GM12878 (cell line): ENCODE results near the gene SNCA. TPM values are rescaled to one million over a fixed set of nuclear protein-coding genes. Genes with fewer than 3 reads are reported as not detected.
A peak's percentile ranks its signal among the peaks of the same experiment; 100 is the strongest.

Experiments
- ATAC-seq: fragments of 200-7000 bp; cut with Tn5 transposase; 3 replicates; pipeline ENCODE4 v1.9.1; 2020; ENCODE audit warnings: mild to moderate bottlenecking, moderate library complexity
- BruUV-seq: library from RNA; stranded (reverse); fragments of 400-500 nt; replicated peaks from 2 replicates; lab custom pipeline; 2021; lab: Mats Ljungman, UMichigan
- CTCF ChIA-PET: fragments of 300-600 bp; sonication (Branson Sonifier 250); formaldehyde crosslinking; extraction: SDS; loops from one replicate; lab custom pipeline; 2021; ENCODE audit warnings: inconsistent platforms; lab: Yijun Ruan, JAX
- POLR2A ChIA-PET: fragments of 350-600 bp; formaldehyde crosslinking; extraction: SDS; loops from one replicate; lab custom pipeline; 2021; ENCODE audit warnings: inconsistent platforms; lab: Charles Lee
- RAD21 ChIA-PET: fragments of 300-600 bp; sonication (Branson Sonifier 250); formaldehyde crosslinking; loops from one replicate; lab custom pipeline; 2023; ENCODE audit warnings: antibody characterized with exemption; ENCODE audit not compliant: unreplicated experiment; lab: Charles Lee
- SMC1A ChIA-PET: fragments of 300-600 bp; sonication (Branson Sonifier 250); formaldehyde crosslinking; loops from one replicate; lab custom pipeline; 2023; ENCODE audit not compliant: unreplicated experiment, uncharacterized antibody; lab: Charles Lee
- DNase-seq: peaks from one replicate; pipeline ENCODE4 v3.0.0-alpha.2; 2011; ENCODE audit warnings: low read depth, low spot score
- FAIRE-seq: peaks from 3 replicates; lab custom pipeline; 2011; peaks lifted over from hg19 to GRCh38; lab: Jason Lieb, UNC
- H2AFZ ChIP-seq: 2 replicates; pipeline ENCODE4 v1.6.0; 2011; ENCODE audit warnings: low read depth, low read length, control low read depth; ENCODE audit not compliant: control insufficient read depth
- H3K27ac ChIP-seq: 2 replicates; pipeline ENCODE4 v1.5.1; 2011; ENCODE audit warnings: control low read depth; ENCODE audit not compliant: control insufficient read depth, insufficient read depth
- H3K27me3 ChIP-seq, 2 experiments: replicated peaks in 1 of 2; 2 replicates each; pipeline versions ENCODE4 v1.6.0 to v1.6.1; 2011; ENCODE audit warnings: low read length in 1 of 2; ENCODE audit not compliant: control insufficient read depth in 2 of 2, insufficient read depth in 2 of 2
- H3K36me3 ChIP-seq, 2 experiments: 2 replicates each; pipeline ENCODE4 v1.5.1; 2011; ENCODE audit warnings: low read length in 1 of 2; ENCODE audit not compliant: control insufficient read depth in 2 of 2, insufficient read depth in 2 of 2
- H3K4me1 ChIP-seq: 2 replicates; pipeline ENCODE4 v1.6.1; 2011; ENCODE audit warnings: mild to moderate bottlenecking, low read length, moderate library complexity, mixed read lengths; ENCODE audit not compliant: control insufficient read depth, insufficient read depth
- H3K4me2 ChIP-seq: 2 replicates; pipeline ENCODE4 v1.6.0; 2011; ENCODE audit warnings: control low read depth; ENCODE audit not compliant: control insufficient read depth, insufficient read depth
- H3K4me3 ChIP-seq: fragments of 200-600 bp; sonication (generic); 2 replicates; pipeline ENCODE4 v1.5.1; 2016
- H3K79me2 ChIP-seq: 2 replicates; pipeline ENCODE4 v1.6.0; 2011; ENCODE audit warnings: low read length; ENCODE audit not compliant: control insufficient read depth, insufficient read depth
- H3K9ac ChIP-seq: 2 replicates; pipeline ENCODE4 v1.8.0; 2011; ENCODE audit warnings: low read length, control low read depth, mixed read lengths; ENCODE audit not compliant: control insufficient read depth, insufficient read depth
- H3K9me3 ChIP-seq: replicated peaks from 3 replicates; pipeline ENCODE4 v1.5.1; 2011; ENCODE audit warnings: mild to moderate bottlenecking, low read length; ENCODE audit not compliant: control insufficient read depth, insufficient read depth
- H4K20me1 ChIP-seq: 2 replicates; pipeline ENCODE4 v1.6.0; 2011; ENCODE audit not compliant: control insufficient read depth, insufficient read depth
- BMI1 ChIP-seq: fragments of 450-650 bp; IDR thresholded peaks from 2 replicates; pipeline ENCODE4 v1.6.1; 2016; ENCODE audit warnings: mild to moderate bottlenecking, moderate library complexity, borderline replicate concordance
- RFX5 ChIP-seq: IDR thresholded peaks from 2 replicates; pipeline ENCODE4 v1.6.1; 2011; ENCODE audit warnings: low read depth, low read length, improper control_type of control experiment
- SRF ChIP-seq, 2 experiments: IDR thresholded peaks; 2 replicates each; pipeline ENCODE4 v1.6.1; 2011; ENCODE audit warnings: low read depth in 2 of 2, low read length in 2 of 2, mild to moderate bottlenecking in 1 of 2, moderate library complexity in 1 of 2
- SUPT20H ChIP-seq: IDR thresholded peaks from 2 replicates; pipeline ENCODE4 v1.6.1; 2011; ENCODE audit warnings: low read depth, mild to moderate bottlenecking, low read length, moderate library complexity, borderline replicate concordance; ENCODE audit not compliant: control insufficient read depth
- TCF12 ChIP-seq: IDR thresholded peaks from 2 replicates; pipeline ENCODE4 v1.6.1; 2011; ENCODE audit warnings: low read depth, mild to moderate bottlenecking, low read length
- ZNF384 ChIP-seq: IDR thresholded peaks from 2 replicates; pipeline ENCODE4 v1.6.1; 2012; ENCODE audit warnings: low read depth, mild to moderate bottlenecking, low read length, improper control_type of control experiment, borderline replicate concordance
- WGBS: methylation state at CpG from one replicate; pipeline ENCODE4 v1.1.6; 2016; ENCODE audit warnings: low lambda C conversion rate; ENCODE audit not compliant: insufficient replicate concordance, insufficient coverage; ENCODE audit errors: missing lambda C conversion rate; 5-methylcytosine and 5-hydroxymethylcytosine counted together
- in situ Hi-C: fragments of 300-500 bp; cut with MboI; formaldehyde crosslinking; loops from 9 replicates; pipeline ENCODE4 v1.14.3; 2018; ENCODE audit warnings: mixed read lengths
- intact Hi-C: fragments of 100-400 bp; cut with micrococcal nuclease; formaldehyde crosslinking; loops from one replicate; pipeline ENCODE4 v1.14.2; 2022; ENCODE audit not compliant: unreplicated experiment
- polyA plus RNA-seq, 11 experiments: library from polyadenylated mRNA; depleted of rRNA in 4 of 11; unstranded in 6 of 11; stranded (reverse) in 5 of 11; fragments of >200 nt; fragmentation: Nextera tagmentation in 4 of 11; fragmentation: Illumina TruSeq in 1 of 11; extraction: Ambion mirVana in 4 of 11; extraction: Trizol in 1 of 11; gene quantifications; 1 replicate in 1 of 11; 2 replicates in 10 of 11; pipeline versions ENCODE4 v1.2.1 to v1.2.3, GENCODE V29; 2011 to 2016; ENCODE audit warnings: inconsistent platforms in 2 of 11, missing spikeins in 2 of 11, low read depth in 1 of 11
- total RNA-seq, 4 experiments: library from RNA; depleted of rRNA in 3 of 4; stranded (reverse); fragments of >200 nt in 3 of 4; fragmentation: Illumina TruSeq in 1 of 4; extraction: Trizol in 1 of 4; gene quantifications; 2 replicates each; pipeline versions ENCODE4 v1.2.1 to v1.2.3, GENCODE V29; 2013 to 2021
- TF ChIP-seq, protein P1 (sequence below): IDR thresholded peaks from 2 replicates; pipeline ENCODE4 v1.6.1; 2012; ENCODE audit warnings: low read length, inconsistent platforms
- TF ChIP-seq, protein P2 (sequence below): fragments of 450-650 bp; IDR thresholded peaks from 2 replicates; pipeline ENCODE4 v1.6.1; 2017; ENCODE audit warnings: borderline replicate concordance
- TF ChIP-seq, protein P3 (sequence below): fragments of 450-650 bp; formaldehyde crosslinking; IDR thresholded peaks from 2 replicates; pipeline ENCODE4 v1.4.0; 2022; ENCODE audit warnings: mild to moderate bottlenecking, moderate library complexity

Gene SNCA
- total and polyA plus RNA-seq, 10 of the 15 experiments (the other 5 are each of a cell fraction or from before 2014, with no cell fraction given): 0.22 TPM; not detected in 9

DNA sequence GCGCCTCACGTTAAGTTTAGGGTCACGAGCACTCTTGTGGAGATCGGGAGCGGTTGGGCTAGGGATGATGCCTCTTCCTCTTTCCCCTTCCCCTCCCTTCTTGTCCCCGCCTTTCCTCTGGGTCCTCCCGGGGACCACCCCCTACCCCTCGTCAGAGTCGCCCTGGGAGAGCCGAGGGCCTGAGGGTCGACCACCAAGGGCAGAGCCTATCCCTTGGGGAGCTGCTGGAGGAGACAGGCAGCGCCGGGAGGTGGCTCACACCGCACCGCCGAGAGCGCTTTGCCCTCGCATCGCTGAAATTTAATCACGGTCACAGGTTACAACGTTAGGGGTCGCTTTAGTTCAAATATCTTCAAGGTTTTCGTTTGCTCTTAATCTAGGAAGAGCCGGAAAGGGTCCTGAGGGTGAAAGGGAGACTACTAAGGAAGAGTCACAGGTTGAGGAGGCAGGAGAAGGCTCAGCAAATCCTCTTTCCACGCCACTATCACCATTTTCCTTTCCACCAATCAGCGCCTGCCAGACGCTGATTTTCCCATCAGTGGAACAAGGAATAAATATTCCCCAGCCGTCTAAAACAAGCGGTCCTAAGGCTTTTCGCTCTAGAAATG lies 528 bp upstream of the SNCA start:
- TF ChIP-seq SUPT20H (no peak), TCF12 (no peak), BMI1 (peak; percentile 52; the same call in 1 of the 2 replicates)
- H3K27me3 ChIP-seq: peaks cover 3 to 12% of the 10 kb centered on the region in 2 experiments; a peak in 3 of 4 replicates
- H3K36me3 ChIP-seq: no peaks in the 10 kb centered on the region
- no peak overlapping the region for H3K4me2 ChIP-seq
- ATAC-seq: peak; percentile 58
- 3% methylated on average over 30 of the region's 30 CpGs for WGBS
- H2AFZ ChIP-seq: no peak overlapping the region
- intact Hi-C loops (loop anchor here (5.0 kb wide), 1 partner anchor 60 kb away; no protein-coding TSS in a partner anchor), in situ Hi-C loops (no loop called here)
- H3K79me2 ChIP-seq: no peaks in the 10 kb centered on the region
- H3K9me3 ChIP-seq: no peaks in the 10 kb centered on the region
- no TSS peak for BruUV-seq
- RAD21 ChIA-PET: no interaction called here
- no peak for DNase-seq
- no peaks in the 10 kb centered on the region for H4K20me1 ChIP-seq
- no peak overlapping the region for H3K9ac ChIP-seq
- no peak for FAIRE-seq
- POLR2A ChIA-PET: no interaction called here
- CTCF ChIA-PET: interaction anchor here (1.0 kb wide), 1 partner anchor 58 kb away, joined by 3 read pairs; no protein-coding TSS in a partner anchor
- no peak overlapping the region for H3K4me3 ChIP-seq
- H3K4me1 ChIP-seq: no peaks in the 10 kb centered on the region
- no peak overlapping the region for H3K27ac ChIP-seq
- SMC1A ChIA-PET: no interaction called here

DNA sequence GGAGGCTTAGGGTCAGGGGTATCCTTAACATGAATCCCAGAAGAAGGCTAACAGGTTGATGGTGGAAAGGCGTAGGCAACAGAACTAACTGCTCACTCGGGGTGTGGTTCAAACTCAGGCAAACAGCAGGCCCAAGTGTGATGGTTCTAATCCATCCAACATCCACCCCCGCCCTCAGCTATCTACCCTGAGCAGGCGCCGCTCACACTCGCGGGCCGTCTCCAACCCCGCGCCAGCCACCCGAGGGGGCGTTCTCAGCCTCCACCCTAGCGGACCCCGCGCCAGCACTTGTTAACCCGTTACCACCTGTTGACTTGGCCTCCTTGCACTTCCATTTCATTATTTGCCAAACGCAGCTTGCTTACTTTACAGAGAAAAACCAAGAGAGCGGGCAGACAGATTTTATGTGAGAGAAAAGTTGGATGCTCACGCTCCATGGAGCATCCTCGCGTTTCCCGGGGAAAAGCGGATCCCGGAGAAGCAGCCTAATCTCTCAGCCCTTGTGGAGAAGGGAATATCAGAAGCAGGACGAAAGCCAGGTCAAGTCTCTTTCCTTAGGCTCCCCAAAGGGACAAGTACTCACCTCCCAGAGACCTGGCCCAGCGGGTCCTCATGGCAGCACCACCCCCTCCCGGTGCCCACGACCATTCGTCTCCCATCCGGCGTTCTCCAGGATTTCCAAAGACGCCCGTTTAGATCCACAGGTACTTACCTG lies 773 bp downstream of the SNCA start:
- Histone ChIP-seq H3K9ac (no peak overlapping the region), H3K9me3 (no peaks in the 10 kb centered on the region), H2AFZ (no peak overlapping the region), H3K27me3 (peaks cover 3 to 12% of the 10 kb centered on the region in 2 experiments; a peak in 3 of 4 replicates), H3K36me3 (no peaks in the 10 kb centered on the region), H3K4me1 (no peaks in the 10 kb centered on the region), H3K4me3 (no peak overlapping the region), H3K4me2 (no peak overlapping the region), H3K79me2 (no peaks in the 10 kb centered on the region), H4K20me1 (no peaks in the 10 kb centered on the region), H3K27ac (no peak overlapping the region)
- intact Hi-C loops (loop anchor here (5.0 kb wide), 1 partner anchor 61 kb away; no protein-coding TSS in a partner anchor), in situ Hi-C loops (no loop called here)
- ChIA-PET RAD21 (no interaction called here), SMC1A (no interaction called here), POLR2A (no interaction called here), CTCF (interaction anchor here (0.5 kb wide), 1 partner anchor 165 kb away, joined by 3 read pairs; no protein-coding TSS in a partner anchor)
- 26% methylated on average over 33 of the region's 33 CpGs for WGBS
- no peak for FAIRE-seq
- no TSS peak for BruUV-seq
- ATAC-seq: peak; percentile 39
- DNase-seq: no peak
- TF ChIP-seq ZNF384 (no peak), SRF (IDR thresholded peaks at IDR 0.05; ENCODE audit: low read depth in 2 of 2, low read length in 2 of 2) (no peak), RFX5 (no peak)
- TF ChIP-seq, protein P1, sequence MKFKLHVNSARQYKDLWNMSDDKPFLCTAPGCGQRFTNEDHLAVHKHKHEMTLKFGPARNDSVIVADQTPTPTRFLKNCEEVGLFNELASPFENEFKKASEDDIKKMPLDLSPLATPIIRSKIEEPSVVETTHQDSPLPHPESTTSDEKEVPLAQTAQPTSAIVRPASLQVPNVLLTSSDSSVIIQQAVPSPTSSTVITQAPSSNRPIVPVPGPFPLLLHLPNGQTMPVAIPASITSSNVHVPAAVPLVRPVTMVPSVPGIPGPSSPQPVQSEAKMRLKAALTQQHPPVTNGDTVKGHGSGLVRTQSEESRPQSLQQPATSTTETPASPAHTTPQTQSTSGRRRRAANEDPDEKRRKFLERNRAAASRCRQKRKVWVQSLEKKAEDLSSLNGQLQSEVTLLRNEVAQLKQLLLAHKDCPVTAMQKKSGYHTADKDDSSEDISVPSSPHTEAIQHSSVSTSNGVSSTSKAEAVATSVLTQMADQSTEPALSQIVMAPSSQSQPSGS: no peak
- TF ChIP-seq, protein P2, sequence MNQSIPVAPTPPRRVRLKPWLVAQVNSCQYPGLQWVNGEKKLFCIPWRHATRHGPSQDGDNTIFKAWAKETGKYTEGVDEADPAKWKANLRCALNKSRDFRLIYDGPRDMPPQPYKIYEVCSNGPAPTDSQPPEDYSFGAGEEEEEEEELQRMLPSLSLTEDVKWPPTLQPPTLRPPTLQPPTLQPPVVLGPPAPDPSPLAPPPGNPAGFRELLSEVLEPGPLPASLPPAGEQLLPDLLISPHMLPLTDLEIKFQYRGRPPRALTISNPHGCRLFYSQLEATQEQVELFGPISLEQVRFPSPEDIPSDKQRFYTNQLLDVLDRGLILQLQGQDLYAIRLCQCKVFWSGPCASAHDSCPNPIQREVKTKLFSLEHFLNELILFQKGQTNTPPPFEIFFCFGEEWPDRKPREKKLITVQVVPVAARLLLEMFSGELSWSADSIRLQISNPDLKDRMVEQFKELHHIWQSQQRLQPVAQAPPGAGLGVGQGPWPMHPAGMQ: no peak
- TF ChIP-seq, protein P3, sequence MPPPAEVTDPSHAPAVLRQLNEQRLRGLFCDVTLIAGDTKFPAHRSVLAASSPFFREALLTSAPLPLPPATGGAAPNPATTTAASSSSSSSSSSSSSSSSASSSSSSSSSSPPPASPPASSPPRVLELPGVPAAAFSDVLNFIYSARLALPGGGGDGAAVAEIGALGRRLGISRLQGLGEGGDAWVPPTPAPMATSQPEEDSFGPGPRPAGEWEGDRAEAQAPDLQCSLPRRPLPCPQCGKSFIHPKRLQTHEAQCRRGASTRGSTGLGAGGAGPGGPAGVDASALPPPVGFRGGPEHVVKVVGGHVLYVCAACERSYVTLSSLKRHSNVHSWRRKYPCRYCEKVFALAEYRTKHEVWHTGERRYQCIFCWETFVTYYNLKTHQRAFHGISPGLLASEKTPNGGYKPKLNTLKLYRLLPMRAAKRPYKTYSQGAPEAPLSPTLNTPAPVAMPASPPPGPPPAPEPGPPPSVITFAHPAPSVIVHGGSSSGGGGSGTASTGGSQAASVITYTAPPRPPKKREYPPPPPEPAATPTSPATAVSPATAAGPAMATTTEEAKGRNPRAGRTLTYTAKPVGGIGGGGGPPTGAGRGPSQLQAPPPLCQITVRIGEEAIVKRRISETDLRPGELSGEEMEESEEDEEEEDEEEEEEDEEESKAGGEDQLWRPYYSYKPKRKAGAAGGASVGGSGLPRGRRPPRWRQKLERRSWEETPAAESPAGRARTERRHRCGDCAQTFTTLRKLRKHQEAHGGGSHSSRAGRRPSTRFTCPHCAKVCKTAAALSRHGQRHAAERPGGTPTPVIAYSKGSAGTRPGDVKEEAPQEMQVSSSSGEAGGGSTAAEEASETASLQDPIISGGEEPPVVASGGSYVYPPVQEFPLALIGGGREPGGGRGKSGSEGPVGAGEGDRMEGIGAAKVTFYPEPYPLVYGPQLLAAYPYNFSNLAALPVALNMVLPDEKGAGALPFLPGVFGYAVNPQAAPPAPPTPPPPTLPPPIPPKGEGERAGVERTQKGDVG (CRISPR knock-in tag): no peak
